ENCODE results near the gene NOVA2.

DNA sequence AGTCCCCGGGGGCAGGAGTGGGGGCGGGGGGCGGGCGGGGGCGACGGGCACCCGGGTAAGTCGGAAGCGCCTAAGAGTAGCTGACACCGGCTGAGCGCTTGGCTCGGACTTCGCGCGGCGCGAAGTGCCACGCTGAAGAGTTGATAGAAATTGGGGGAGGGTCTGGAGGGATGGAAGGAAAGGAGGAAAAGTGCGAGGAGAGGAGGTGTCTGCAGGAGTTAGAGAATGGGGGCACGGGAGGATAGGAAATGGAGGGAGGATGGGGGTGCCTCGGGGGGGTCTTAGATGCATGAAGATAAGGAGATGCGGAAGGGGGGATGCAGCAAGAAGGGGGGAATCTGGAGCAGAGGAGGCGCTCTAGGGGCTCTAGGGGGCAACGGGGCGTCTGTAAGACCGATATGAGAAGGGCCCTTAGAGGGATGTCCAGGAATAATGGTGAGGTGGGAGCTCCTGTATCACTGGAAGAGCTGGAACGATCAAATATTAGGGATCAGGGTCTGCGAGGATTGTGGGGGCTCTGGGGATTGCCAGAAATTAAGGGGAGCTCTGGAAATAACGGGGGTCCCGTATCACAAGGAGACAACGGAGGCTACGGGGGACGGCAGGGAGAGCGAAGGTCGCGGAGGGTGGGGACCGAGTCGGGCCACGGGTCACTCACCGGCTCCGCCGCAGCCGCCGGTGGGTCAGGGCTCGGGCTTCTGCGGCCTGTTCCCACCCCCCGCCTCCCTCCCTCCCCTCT lies 71.6 kb downstream of the NOVA2 start, which contains the start of gene MYPOP:
- TF ChIP-seq, protein P1, sequence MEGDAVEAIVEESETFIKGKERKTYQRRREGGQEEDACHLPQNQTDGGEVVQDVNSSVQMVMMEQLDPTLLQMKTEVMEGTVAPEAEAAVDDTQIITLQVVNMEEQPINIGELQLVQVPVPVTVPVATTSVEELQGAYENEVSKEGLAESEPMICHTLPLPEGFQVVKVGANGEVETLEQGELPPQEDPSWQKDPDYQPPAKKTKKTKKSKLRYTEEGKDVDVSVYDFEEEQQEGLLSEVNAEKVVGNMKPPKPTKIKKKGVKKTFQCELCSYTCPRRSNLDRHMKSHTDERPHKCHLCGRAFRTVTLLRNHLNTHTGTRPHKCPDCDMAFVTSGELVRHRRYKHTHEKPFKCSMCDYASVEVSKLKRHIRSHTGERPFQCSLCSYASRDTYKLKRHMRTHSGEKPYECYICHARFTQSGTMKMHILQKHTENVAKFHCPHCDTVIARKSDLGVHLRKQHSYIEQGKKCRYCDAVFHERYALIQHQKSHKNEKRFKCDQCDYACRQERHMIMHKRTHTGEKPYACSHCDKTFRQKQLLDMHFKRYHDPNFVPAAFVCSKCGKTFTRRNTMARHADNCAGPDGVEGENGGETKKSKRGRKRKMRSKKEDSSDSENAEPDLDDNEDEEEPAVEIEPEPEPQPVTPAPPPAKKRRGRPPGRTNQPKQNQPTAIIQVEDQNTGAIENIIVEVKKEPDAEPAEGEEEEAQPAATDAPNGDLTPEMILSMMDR (IDR thresholded peaks at IDR 0.05), result no peak
- TF ChIP-seq YY1 (IDR thresholded peaks at IDR 0.05; ENCODE audit: low read depth) (no peak), RAD21 (IDR thresholded peaks at IDR 0.05; ENCODE audit: low read length) (no peak), GABPA (IDR thresholded peaks at IDR 0.05; ENCODE audit: low read depth) (no peak), FOXJ3 (CRISPR knock-in tag; IDR thresholded peaks at IDR 0.05) (no peak), POLR2AphosphoS5 (IDR thresholded peaks at IDR 0.05; ENCODE audit: low read depth, low read length) (no peak), RFX5 (IDR thresholded peaks at IDR 0.05; ENCODE audit: low read length) (no peak), EP300 (IDR thresholded peaks at IDR 0.05; ENCODE audit: borderline replicate concordance in 1 of 2, low read depth in 1 of 2, low read length in 1 of 2) (no peak)
- TF ChIP-seq, protein P2, sequence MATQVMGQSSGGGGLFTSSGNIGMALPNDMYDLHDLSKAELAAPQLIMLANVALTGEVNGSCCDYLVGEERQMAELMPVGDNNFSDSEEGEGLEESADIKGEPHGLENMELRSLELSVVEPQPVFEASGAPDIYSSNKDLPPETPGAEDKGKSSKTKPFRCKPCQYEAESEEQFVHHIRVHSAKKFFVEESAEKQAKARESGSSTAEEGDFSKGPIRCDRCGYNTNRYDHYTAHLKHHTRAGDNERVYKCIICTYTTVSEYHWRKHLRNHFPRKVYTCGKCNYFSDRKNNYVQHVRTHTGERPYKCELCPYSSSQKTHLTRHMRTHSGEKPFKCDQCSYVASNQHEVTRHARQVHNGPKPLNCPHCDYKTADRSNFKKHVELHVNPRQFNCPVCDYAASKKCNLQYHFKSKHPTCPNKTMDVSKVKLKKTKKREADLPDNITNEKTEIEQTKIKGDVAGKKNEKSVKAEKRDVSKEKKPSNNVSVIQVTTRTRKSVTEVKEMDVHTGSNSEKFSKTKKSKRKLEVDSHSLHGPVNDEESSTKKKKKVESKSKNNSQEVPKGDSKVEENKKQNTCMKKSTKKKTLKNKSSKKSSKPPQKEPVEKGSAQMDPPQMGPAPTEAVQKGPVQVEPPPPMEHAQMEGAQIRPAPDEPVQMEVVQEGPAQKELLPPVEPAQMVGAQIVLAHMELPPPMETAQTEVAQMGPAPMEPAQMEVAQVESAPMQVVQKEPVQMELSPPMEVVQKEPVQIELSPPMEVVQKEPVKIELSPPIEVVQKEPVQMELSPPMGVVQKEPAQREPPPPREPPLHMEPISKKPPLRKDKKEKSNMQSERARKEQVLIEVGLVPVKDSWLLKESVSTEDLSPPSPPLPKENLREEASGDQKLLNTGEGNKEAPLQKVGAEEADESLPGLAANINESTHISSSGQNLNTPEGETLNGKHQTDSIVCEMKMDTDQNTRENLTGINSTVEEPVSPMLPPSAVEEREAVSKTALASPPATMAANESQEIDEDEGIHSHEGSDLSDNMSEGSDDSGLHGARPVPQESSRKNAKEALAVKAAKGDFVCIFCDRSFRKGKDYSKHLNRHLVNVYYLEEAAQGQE (IDR thresholded peaks at IDR 0.05; ENCODE audit: low read depth, low read length), result no peak
- TF ChIP-seq, protein P3, sequence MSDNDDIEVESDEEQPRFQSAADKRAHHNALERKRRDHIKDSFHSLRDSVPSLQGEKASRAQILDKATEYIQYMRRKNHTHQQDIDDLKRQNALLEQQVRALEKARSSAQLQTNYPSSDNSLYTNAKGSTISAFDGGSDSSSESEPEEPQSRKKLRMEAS (IDR thresholded peaks at IDR 0.05; ENCODE audit: low read depth), result no peak
